Hematopoietic multipotent progenitor cell treated with erythropoietin and hydrocortisone succinate and interleukin-3 and kit ligand, for 15 days (in vitro differentiated cells): Measurements from ENCODE around the gene DBX2.
"Not testable (repeated sequence)": the region's sequence is repeated elsewhere in the genome, so short reads cannot be mapped to it uniquely, and the experiment has no call there.

Experiments
- DNase-seq: peaks from one replicate; pipeline ENCODE4 v3.0.0-alpha.2; 2015; ENCODE audit warnings: low spot score

DBX2 gene

GRCh38 chr12:45050751-45051571 lies at the start of gene DBX2:
Gene DBX2 (minus strand): TSS chr12:45051099. CDS start chr12:45050927, 172 bp downstream.
- DNase-seq, result no peak

GRCh38 chr12:45098766-45099165 lies 47.9 kb upstream of the DBX2 start:
- no peak for DNase-seq

GRCh38 chr12:45095417-45095816 lies 44.5 kb upstream of the DBX2 start:
- DNase-seq, result not testable (repeated sequence)

GRCh38 chr12:45093051-45093450 lies 42.2 kb upstream of the DBX2 start:
- no peak for DNase-seq

GRCh38 chr12:45089411-45090075 lies 38.6 kb upstream of the DBX2 start:
- DNase-seq, result no peak

DNA sequence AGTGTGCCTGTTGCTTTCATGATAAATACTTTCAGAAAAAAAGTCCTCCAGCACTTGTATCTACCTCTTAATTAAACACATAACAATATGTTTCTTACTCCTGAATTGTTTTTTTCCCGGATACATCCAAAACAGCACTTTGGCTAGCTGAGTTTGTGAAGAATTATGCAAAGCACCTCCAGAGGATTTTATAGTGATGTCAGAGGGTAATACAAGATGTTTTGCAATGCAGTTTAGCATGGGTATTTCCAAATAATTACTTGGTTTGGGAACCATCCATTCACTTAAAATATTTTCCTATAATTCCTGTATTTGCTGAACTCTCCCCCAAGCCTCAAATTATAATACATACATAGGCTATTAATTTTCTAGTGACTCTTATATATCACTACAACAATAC lies 37.7 kb upstream of the DBX2 start:
- no peak for DNase-seq

- not testable (repeated sequence) for DNase-seq
Measured at GRCh38 chr12:45084248-45084647, 33.3 kb upstream of the DBX2 start.

DNA sequence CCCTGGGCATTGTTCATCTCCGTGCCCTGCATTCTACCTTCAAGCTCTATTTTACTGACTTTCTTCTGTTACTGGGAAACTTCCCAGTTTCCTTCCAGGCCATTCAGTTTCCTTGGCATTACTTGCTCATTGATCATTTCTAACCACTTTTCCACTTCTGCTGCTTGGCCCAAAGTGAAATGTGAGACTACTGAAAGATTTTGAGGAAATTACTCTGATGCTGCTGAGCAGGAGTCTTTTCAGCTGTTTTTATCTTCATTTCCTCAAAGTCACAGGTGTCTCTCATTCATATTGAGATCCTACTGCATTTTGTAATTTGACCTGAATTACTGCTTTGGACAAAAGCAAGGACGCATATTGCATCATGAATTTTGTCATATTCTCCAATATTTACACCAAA lies 26.4 kb upstream of the DBX2 start:
- DNase-seq, result no peak

- DNase-seq, result no peak
Measured at GRCh38 chr12:45076417-45077026, 25.6 kb upstream of the DBX2 start.

- DNase-seq, result no peak
Measured at GRCh38 chr12:45075587-45076282, 24.8 kb upstream of the DBX2 start.

DNA sequence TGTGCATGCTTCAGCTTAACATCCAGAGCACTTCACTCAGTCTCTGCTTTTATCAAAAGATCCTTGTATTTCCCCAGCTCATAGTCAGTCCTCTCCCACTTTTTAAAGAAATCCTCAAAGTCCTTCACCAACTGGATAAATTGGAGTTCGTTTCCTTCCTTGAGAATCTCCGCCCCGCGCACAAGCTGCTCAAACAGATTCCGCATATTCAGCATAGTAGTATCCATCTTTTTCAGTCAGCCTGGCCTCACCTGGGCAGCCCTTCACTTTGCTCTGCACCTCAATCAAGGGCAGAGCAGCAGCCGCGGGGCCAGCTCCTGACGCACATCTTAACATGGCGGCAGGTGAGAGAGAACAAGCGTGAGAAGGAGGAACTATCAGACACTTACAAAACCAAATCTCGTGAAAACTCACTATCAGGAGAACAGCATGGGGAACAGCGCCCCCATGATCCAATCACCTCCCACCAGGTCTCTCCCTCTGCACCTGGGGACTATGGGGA lies 14.3 kb upstream of the DBX2 start:
- no peak for DNase-seq

GRCh38 chr12:45060976-45061375 lies 10.1 kb upstream of the DBX2 start:
- no peak for DNase-seq

- DNase-seq, result no peak
Measured at GRCh38 chr12:45051572-45052125, 750 bp upstream of the DBX2 start.

DNA sequence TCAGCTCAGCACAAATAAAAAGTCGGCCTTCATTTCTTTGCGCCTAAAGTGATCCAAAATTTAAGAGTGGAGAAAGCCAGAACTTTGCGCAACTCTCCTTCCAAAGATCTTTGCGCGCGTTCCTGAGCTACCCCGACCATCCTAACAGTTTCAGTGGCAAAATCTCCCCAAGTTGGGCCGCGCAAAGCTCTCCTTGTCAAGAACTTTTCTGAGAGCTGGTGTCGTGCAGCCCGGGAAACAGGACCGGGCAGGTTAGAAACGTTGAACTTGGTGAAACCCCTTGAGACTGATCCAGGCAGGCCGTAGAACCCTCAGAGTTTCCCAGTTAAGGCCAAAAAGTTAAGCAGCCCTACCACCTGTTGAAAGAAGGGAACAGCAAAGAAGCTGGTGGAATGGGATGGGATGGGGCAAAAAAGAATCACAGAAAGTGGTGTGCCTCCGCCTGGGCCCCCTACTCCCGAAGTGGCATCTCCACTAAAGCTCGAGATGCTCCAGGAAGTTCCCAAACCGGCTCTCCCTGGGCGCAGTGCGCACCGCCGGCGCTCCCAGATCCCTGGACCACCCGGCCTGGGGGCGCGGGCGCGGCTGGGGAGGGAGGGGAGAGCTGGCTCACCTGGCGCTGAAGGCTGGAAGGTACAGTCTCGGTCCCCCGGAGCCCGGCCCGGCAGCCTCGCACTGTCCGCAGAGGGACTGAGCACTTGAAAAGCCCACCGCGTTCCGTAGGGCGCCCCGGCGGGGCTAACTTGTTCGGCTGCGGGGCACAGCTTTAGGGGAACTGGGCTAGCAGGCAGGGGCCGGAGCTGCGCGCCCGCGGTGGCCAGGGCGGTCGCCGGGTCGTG lies 768 bp downstream of the DBX2 start:
- DNase-seq, result no peak

GRCh38 chr12:45042599-45042998 lies 8.3 kb downstream of the DBX2 start:
- DNase-seq, result no peak

DNA sequence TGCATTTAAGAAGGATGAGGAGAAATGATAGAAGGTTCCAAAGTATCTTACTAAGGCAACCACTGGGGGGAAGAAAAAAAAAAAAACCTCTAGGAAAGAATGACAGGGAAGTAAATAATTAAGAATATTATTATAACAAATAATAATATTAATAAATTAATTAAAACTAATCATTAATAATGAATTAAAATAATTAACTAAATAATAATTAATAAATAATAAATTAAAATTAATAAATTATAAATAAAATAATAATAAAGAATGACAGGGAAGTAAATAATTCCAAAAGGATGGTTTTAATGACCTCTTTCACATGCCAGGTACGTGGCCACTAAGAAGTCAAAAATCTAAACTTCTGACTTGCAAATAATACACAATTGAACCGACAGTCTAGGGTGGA lies 9.9 kb downstream of the DBX2 start:
- no peak for DNase-seq

DNA sequence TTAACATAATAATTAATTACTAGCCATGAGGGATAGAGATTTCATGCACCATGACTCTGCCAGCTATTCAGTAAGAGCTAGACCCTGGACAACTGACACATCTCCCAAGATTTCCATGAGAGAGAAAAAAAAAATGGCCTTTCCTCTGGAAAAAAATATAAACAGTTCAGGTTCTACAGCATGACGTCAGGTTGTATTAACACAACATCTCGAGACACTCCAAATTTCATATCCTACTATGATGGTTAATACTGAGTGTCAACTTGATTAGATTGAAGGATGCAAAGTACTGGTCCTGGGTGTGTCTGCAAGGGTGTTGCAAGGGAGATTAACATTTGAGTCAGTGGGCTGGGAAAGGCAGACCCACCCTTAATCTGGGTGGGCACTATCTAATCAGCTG lies 11.1 kb downstream of the DBX2 start:
- no peak for DNase-seq

- no peak for DNase-seq
Measured at GRCh38 chr12:45034861-45035265, 16.0 kb downstream of the DBX2 start.

DNA sequence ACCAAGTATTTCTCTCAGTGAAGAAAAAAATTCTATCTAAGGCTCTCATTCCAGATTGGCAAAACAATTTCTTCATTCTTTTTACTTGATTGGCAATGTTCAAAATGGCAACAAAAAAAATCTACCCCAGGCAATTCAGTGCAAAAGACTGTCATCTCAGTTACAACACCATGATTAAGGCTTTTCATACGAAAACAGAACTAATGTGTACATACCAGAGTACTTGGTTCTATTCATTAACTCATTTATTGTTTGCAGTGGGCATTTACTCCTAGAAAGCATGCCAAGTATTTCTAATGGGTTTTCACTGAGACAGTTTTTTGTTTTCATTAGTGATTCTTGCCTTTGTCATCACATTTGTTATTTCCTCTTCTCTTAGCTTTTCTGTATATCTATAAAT lies 33.0 kb downstream of the DBX2 start:
- DNase-seq, result no peak

DNA sequence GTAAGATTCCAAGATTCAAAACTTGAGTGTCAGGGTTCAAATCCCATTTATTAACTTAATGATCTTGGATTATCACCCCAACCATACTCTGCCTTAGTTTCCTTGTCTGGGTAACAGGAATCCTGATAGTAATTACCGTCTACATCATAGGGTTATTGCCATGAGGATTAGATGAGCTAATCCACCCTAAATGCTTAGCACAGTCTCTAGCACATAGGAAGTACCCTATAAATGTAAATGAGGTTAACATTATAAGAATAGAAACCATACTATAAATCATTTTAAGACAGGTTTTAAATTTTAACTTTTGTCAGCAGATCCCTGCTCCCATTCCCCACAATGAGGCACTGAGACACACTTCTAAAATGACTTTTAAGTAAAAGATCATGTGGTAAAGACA lies 36.5 kb downstream of the DBX2 start:
- no peak for DNase-seq

- DNase-seq, result no peak
Measured at GRCh38 chr12:45012749-45013148, 38.1 kb downstream of the DBX2 start.
